Activated CD4-positive, alpha-beta T cell treated with anti-CD3 and anti-CD28 coated beads, Interleukin-2, amount 50 U/mL, for 4 hours (primary cell): ENCODE data around the gene RPS16.

Source experiments
- DNase-seq, 2 experiments: peaks; one replicate each; pipeline ENCODE4 v3.0.0-alpha.2; 2020

Gene RPS16

GRCh38 chr19:39448271-39448670 is 12.5 kb upstream of the RPS16 start:
- no peak for DNase-seq

DNA sequence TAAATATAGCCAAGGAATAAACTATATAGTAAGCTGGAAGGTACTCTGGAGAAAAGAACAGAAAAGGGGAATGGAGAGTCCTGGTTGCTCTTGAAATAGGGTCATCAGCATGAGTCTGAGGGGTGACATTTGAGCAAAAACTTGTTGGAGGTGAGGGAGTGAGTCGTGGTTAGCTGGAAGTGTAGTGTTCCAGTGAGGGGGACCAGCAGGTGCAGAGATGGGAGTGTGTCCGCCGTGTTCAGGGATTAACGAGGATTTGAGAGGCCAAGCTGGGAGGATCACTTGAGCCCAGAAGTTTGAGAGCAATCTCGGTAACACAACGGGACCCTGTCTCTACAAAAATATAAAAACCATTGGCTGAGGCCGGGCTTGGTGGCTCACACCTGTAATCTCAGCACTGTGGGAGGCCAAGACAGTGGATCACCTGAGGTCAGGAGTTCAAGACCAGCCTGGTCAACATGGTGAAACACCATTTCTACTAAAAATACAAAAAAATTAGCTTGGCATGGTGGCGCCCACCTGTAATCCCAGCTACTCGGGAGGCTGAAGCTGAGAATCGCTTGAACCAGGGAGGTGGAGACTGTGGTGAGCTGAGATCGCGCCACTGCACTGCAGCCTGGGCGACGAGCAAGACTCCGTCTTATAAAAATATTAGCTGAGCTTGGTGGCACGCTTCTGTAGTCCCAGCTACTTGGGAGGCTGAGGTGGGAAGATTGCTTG is 10.8 kb upstream of the RPS16 start:
- no peak for DNase-seq

GRCh38 chr19:39445196-39446111 is 9.7 kb upstream of the RPS16 start, which contains the start of gene SUPT5H:
Gene SUPT5H, plus strand, starts transcription at chr19:39445582. Its CDS starts 309 bp downstream, at chr19:39445891.
- DNase-seq = peak; percentile 97 to 98

GRCh38 chr19:39444598-39445195 is 8.9 kb upstream of the RPS16 start:
- DNase-seq = no peak

DNA sequence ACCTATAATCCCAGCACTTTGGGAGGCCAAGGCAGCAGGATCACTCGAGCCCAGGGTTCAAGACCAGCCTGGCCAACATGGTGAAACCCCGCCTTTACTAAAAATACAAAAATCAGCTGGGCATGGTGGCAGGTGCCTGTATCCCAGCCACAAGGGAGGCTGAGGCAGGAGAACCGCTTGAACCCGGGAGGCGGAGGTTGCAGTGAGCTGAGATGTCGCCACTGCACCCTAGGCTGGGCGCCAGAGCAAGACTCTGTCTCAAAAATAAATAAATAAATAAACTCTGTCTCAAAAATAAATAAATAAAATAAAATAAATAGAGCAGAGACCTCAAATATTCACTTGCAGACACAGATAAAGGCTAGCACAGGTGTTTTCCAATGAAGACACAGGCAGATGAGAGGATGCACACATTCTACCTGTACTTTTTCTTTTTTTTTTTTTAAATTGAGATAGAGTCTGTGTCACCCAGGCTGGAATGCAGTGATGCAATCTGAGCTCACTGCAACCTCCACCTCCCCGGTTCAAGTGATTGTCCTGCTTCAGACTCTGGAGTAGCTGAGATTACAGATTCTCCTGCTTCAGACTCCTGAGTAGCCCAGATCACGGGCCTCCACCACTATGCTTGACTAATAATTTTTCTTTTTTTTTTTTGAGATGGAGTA is 2.7 kb upstream of the RPS16 start:
- no peak for DNase-seq

DNA sequence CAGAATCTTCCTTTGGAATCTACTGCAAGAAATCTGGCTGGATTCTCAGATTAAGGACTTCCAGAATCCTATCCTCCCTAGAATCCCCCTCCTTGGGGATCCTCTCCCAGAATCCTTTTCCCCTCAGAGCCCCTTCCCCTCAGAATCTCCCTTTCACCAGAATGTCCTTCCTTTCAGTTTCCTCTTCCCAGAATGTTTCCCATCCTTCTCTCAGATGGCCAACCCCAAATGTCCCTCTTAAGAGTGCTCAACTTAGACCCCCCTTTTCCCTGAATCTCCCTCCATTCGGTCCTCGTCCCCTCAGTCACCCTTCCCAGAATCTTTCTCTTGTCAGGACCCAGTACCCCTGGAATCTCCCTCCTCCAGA is 584 bp upstream of the RPS16 start:
- no peak for DNase-seq

- no peak for DNase-seq
These were observed 1.3 kb downstream of the RPS16 start for GRCh38 chr19:39434123-39435076.

- no peak for DNase-seq
These were observed 2.2 kb downstream of the RPS16 start for GRCh38 chr19:39433480-39434079.

DNA sequence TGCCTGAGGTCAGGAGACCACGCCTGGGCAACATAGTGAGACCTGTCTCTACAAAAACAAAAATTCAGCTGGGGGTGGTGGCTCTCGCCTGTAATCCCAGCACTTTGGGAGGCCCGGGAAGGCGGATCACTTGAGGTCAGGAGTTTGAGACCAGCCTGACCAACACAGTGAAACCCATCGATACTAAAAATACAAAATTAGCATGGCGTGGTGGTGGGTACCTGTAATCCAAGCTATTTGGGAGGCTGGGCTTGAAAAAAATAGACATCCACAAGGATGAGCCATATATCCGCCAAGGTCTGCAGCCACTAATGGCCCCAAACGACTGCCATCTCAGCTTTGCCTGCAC is 3.1 kb downstream of the RPS16 start:
- DNase-seq = no peak

DNA sequence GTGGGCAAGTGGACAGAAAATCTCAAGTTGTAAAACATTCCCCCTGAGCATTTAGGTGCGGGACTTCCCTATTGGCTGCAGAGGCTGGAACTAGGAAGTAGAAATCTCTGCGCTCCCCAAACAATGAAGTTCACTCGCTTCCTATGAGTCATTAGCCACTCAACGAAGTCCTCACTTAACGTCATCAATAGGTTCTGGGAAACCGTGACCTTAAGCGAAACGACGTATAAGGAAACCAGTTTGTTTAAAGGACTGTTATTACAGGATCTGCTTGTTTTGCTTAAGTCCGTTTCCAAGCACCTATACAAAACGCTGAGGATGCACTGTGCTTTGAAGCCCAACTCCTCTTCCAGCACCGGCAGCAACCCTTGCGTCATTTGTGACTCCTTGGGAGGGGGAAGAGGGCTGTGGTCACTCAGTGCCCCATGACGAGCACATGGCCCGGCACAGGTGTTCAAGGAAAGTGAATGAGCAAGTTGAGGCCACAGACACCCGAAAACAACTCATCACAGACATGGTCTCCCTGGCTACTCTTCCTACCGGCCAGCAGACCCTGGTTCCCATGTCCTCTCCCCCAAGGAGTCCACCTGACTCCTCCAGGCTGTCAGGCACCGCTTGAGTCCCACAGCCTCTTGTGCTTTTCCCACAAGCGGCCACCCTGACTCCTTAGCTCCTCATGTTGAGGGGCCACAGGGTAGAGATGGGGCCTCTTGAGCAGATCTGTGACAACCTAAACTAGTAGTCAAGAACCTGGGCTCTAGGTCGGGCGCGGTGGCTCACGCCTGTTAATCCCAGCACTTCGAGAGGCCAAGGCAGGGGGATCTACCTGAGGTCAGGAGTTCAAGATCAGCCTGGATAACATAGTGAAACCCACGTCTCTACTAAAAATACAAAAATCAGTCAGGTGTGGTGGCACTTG is 4.8 kb downstream of the RPS16 start:
- DNase-seq = peak; percentile 49 to 61

DNA sequence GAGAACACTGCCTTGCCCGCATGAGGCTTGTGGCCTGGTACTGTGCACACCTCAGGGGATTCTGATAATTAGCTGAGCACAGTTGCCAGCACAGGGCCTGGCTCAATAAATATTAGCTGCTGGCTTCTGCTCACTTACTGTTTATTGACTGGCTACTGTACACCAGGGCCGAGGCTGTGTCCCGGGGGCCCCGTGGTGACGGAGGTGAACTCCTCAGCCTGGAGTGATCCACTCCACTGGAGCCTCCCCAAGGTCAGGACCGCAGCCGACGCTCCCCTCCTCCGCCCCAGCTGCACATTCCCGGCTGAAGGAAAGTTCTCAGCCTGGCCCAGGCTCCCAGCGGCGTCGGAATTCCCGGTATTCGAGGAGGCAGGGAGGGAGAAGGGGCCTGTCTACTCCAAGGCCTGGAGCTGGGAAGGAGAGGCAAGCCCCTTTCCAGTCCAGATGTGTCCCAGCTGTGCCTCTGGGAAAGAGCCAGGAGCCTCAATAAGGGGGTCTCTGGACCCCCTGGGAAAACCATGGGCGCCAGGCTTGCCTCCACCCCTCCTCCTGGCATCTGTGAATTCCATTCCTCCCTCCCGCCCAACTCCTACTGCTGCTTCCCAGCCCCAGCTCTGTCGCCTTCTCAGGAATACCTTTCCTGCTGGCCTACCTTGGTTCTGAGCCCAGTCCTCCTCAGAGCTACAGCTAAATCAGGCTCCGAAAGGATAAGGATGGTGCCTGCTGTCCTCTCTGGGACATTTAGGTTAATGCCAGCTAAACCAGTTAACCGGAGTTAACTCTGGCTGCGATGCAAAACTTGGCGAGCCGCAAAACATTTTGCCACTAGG is 7.3 kb downstream of the RPS16 start:
- DNase-seq = no peak

GRCh38 chr19:39427707-39428106 is 8.0 kb downstream of the RPS16 start:
- no peak for DNase-seq

DNA sequence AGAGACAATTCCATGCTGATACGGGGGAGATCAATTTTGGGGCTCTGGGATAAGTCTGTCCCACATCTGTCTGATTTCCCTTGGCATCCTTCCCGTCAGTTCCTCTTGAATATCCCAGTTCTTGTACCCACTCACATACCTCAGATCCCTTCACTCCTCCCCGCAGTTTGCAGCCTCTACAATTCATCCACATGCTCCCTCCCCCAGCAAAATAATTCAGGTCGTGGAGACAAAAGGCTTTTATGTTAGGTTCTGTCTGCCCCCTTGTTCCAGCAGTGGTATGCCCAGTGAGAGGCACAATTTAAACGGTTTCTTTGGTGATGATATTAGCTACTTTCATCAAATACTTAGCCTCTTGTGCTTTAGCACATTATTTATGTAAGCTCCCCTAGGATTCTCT is 9.6 kb downstream of the RPS16 start:
- DNase-seq = no peak

DNA sequence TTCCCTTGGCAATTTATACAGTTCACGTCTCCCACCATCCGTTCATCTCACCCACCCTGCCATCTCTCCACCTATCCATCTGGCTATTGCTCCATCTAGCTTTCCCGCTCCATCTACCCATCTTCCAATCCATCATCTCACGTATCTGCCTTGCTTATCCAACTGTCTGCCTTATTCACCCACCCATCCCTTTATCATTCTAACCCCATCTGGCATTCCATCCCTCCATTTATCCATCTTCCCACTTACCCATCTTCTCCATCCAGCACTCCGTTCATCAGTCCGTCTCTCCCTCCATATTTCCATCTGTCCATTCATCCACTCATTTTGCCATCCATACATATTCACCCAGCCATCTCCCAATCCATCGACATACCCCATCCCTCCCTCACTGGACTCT is 10.0 kb downstream of the RPS16 start:
- DNase-seq = no peak

GRCh38 chr19:39424934-39425333 is 10.8 kb downstream of the RPS16 start:
- no peak for DNase-seq

DNA sequence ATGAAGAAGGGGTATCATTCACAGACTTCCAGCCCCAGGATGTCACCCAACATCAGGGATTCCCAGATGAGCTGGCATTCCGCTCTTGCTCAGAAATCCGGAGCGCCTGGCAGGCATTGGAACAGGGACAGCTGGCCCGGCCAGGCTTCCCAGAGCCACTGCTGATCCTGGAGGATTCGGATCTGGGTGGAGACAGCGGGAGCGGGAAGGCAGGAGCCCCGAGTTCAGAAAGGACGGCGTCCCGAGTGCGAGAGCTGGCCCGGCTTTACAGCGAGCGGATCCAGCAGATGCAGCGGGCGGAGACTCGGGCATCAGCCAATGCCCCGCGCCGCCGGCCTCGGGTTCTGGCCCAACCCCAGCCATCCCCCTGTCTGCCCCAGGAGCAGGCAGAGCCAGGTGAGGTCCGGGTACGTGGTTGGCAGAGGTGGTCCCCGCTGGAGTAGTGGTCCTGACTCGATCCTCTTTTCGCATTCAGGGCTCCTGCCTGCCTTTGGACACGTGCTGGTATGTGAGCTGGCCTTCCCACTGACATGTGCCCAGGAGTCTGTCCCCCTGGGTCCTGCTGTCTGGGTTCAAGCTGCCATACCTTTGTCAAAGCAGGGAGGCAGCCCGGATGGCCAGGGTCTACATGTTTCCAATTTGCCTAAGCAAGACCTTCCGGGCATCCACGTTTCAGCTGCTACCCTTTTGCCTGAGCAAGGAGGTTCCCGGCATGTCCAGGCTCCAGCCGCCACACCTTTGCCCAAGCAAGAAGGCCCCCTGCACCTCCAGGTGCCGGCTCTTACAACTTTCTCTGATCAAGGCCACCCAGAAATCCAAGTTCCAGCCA is 12.3 kb downstream of the RPS16 start:
- no peak for DNase-seq

- DNase-seq = no peak
These were observed 13.7 kb downstream of the RPS16 start for GRCh38 chr19:39422020-39422419.

GRCh38 chr19:39420769-39421168 is 15.0 kb downstream of the RPS16 start:
- no peak for DNase-seq

- no peak for DNase-seq
These were observed 16.7 kb downstream of the RPS16 start for GRCh38 chr19:39419003-39419402.
